ENCODE results near the gene ZBTB12. TPM values are rescaled to one million over a fixed set of nuclear protein-coding genes. Genes with fewer than 3 reads are reported as not detected.

Gene ZBTB12
- total and polyA plus RNA-seq, 2 experiments from 2014 or later = 4.4 TPM; not detected in 1

- peak within 1 kb of the TSS; percentile 13 for H2AFZ ChIP-seq
- H3K4me3 ChIP-seq = peak within 1 kb of the TSS; percentile 30
- H3K4me2 ChIP-seq = peak within 1 kb of the TSS; percentile 86
- H3K79me2 ChIP-seq = peaks cover 19% of the 10 kb centered on the region
- H3K27ac ChIP-seq = peak within 1 kb of the TSS; percentile 84
- no peaks in the 10 kb centered on the region for H3K9me3 ChIP-seq (ENCODE audit: low read depth)
- WGBS (ENCODE audit: low lambda C conversion rate, missing lambda C conversion rate) = 1% methylated on average over 55 of the region's 64 CpGs
- H4K20me1 ChIP-seq (ENCODE audit: insufficient read depth, poor library complexity, severe bottlenecking) = peaks cover 2% of the 10 kb centered on the region
- TF ChIP-seq EZH2phosphoT487 (IDR thresholded peaks at IDR 0.05; ENCODE audit: low read depth, severe bottlenecking, unreplicated experiment) = no peak
- TF ChIP-seq, protein P1, sequence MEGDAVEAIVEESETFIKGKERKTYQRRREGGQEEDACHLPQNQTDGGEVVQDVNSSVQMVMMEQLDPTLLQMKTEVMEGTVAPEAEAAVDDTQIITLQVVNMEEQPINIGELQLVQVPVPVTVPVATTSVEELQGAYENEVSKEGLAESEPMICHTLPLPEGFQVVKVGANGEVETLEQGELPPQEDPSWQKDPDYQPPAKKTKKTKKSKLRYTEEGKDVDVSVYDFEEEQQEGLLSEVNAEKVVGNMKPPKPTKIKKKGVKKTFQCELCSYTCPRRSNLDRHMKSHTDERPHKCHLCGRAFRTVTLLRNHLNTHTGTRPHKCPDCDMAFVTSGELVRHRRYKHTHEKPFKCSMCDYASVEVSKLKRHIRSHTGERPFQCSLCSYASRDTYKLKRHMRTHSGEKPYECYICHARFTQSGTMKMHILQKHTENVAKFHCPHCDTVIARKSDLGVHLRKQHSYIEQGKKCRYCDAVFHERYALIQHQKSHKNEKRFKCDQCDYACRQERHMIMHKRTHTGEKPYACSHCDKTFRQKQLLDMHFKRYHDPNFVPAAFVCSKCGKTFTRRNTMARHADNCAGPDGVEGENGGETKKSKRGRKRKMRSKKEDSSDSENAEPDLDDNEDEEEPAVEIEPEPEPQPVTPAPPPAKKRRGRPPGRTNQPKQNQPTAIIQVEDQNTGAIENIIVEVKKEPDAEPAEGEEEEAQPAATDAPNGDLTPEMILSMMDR (IDR thresholded peaks at IDR 0.05; ENCODE audit: poor library complexity) = no peak
- no peak for TF ChIP-seq EZH2 (IDR thresholded peaks at IDR 0.05; ENCODE audit: borderline replicate concordance)
- H3K36me3 ChIP-seq (replicated peaks; ENCODE audit: insufficient read depth, low read depth) = no peaks in the 10 kb centered on the region
- peak; percentile 100 for DNase-seq (ENCODE audit: low spot score)
- H3K27me3 ChIP-seq = no peaks in the 10 kb centered on the region
- H3K9me2 ChIP-seq (replicated peaks; ENCODE audit: insufficient read depth) = no peaks in the 10 kb centered on the region
- H3K4me1 ChIP-seq (ENCODE audit: insufficient read depth) = peaks cover 5% of the 10 kb centered on the region
Measured at GRCh38 chr6:31862344-31863235, 39.3 kb downstream of the ZBTB12 start, which contains the start of gene NEU1. Gene NEU1, minus strand, starts transcription at chr6:31862821. Its CDS starts 45 bp downstream, at chr6:31862776.

DNA sequence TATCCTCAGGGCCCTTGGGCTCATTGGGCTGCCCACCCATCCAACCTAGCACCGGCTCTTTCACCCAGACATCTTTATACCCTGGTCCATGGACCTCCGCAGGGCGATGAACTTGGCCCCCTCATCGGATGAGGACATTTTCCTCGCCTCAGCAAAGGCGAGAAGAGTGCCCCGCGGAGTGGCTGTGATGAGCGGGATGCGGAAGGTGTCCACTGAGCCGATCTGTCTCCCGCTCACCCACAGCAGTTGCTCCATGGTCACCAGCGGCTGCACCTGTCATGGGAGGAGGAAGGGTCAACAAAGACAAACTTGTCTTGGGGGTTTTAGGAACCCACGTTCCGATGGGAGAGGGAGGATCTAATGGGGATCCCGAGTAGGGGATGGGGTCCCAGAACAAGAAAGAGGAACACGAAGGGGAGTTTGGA, 40.0 kb downstream of the ZBTB12 start:
- Histone ChIP-seq H3K9me2 (replicated peaks; ENCODE audit: insufficient read depth) (no peaks in the 10 kb centered on the region), H3K36me3 (replicated peaks; ENCODE audit: insufficient read depth, low read depth) (no peaks in the 10 kb centered on the region), H3K27ac (peak overlapping the region; percentile 57), H3K4me2 (peak overlapping the region; percentile 86), H3K9me3 (ENCODE audit: low read depth) (no peaks in the 10 kb centered on the region), H2AFZ (peak overlapping the region; percentile 1), H3K79me2 (peaks cover 19% of the 10 kb centered on the region), H3K27me3 (no peaks in the 10 kb centered on the region), H3K4me1 (ENCODE audit: insufficient read depth) (peaks cover 5% of the 10 kb centered on the region), H4K20me1 (ENCODE audit: insufficient read depth, poor library complexity, severe bottlenecking) (peaks cover 2% of the 10 kb centered on the region), H3K4me3 (peak overlapping the region; percentile 30)
- WGBS (ENCODE audit: low lambda C conversion rate, missing lambda C conversion rate) = 52% methylated on average over 16 of the region's 17 CpGs
- TF ChIP-seq EZH2 (IDR thresholded peaks at IDR 0.05; ENCODE audit: borderline replicate concordance) (no peak), EZH2phosphoT487 (IDR thresholded peaks at IDR 0.05; ENCODE audit: low read depth, severe bottlenecking, unreplicated experiment) (no peak)
- TF ChIP-seq, protein P1 (IDR thresholded peaks at IDR 0.05; ENCODE audit: poor library complexity) = no peak
- DNase-seq (ENCODE audit: low spot score) = peak; percentile 23

DNA sequence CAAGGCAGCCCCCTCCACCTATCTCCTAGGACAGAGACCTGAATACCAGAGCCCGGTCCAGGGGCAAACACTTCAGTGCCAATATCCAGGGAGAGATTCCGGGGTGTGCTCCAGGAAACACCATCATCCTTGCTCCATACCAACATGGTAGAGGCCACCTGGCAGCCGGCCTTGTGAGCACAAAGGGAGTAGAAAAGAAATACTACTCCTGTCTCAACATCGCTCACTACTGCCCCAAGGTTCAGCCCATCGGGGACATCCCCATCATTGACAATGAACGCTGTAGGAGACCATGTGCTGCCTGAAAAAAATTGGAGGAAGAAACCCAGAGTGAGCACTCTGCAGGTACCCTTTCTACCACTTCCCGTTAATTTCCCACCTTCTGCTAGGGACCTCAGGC, 40.7 kb downstream of the ZBTB12 start:
- peak; percentile 4 for DNase-seq (ENCODE audit: low spot score)
- Histone ChIP-seq H2AFZ (no peak overlapping the region), H4K20me1 (ENCODE audit: insufficient read depth, poor library complexity, severe bottlenecking) (peaks cover 2% of the 10 kb centered on the region), H3K79me2 (peaks cover 19% of the 10 kb centered on the region), H3K4me2 (peak overlapping the region; percentile 86), H3K27me3 (no peaks in the 10 kb centered on the region), H3K9me2 (replicated peaks; ENCODE audit: insufficient read depth) (no peaks in the 10 kb centered on the region), H3K27ac (no peak overlapping the region), H3K4me3 (no peak overlapping the region), H3K36me3 (replicated peaks; ENCODE audit: insufficient read depth, low read depth) (no peaks in the 10 kb centered on the region), H3K4me1 (ENCODE audit: insufficient read depth) (peaks cover 5% of the 10 kb centered on the region), H3K9me3 (ENCODE audit: low read depth) (no peaks in the 10 kb centered on the region)
- 95% methylated on average over 7 of the region's 7 CpGs for WGBS (ENCODE audit: low lambda C conversion rate, missing lambda C conversion rate)
- TF ChIP-seq, protein P1 (IDR thresholded peaks at IDR 0.05; ENCODE audit: poor library complexity) = no peak
- TF ChIP-seq EZH2phosphoT487 (IDR thresholded peaks at IDR 0.05; ENCODE audit: low read depth, severe bottlenecking, unreplicated experiment) = no peak
- TF ChIP-seq EZH2 (IDR thresholded peaks at IDR 0.05; ENCODE audit: borderline replicate concordance) = no peak

All from hepatocyte (in vitro differentiated cells).